Activated naive CD8-positive, alpha-beta T cell treated with anti-CD3 and anti-CD28 coated beads for 36 hours (primary cell): Measurements from ENCODE around the gene DSCAM. TPM values are rescaled to one million over a fixed set of nuclear protein-coding genes. Genes with fewer than 3 reads are reported as not detected.

Experiments used
- DNase-seq: peaks from one replicate; pipeline ENCODE4 v3.0.0; 2021
- H3K27ac Mint-ChIP-seq: one replicate; pipeline ENCODE4 v1.8.0; 2022; ENCODE audit warnings: mild to moderate bottlenecking, moderate library complexity, mixed read lengths
- H3K27me3 Mint-ChIP-seq: one replicate; pipeline ENCODE4 v1.8.0; 2022; ENCODE audit warnings: mild to moderate bottlenecking, mixed read lengths
- H3K36me3 Mint-ChIP-seq: one replicate; pipeline ENCODE4 v1.8.0; 2021; ENCODE audit warnings: mild to moderate bottlenecking, mixed read lengths
- H3K4me1 Mint-ChIP-seq: one replicate; pipeline ENCODE4 v1.8.0; 2021; ENCODE audit warnings: mixed read lengths
- H3K4me3 Mint-ChIP-seq: one replicate; pipeline ENCODE4 v1.8.0; 2022; ENCODE audit warnings: mild to moderate bottlenecking, moderate library complexity, mixed read lengths
- H3K9me3 Mint-ChIP-seq: one replicate; pipeline ENCODE4 v1.8.0; 2022; ENCODE audit warnings: mixed read lengths
- total RNA-seq, 2 experiments: library from RNA; stranded (reverse); gene quantifications; one replicate each; pipeline ENCODE4 v1.2.3, GENCODE V29; 2021

DSCAM gene
- total RNA-seq, 2 experiments from 2014 or later, result not detected

- Mint-ChIP-seq H3K36me3 (no peaks in the 10 kb centered on the region), H3K4me3 (no peak overlapping the region), H3K9me3 (no peaks in the 10 kb centered on the region), H3K27ac (no peak overlapping the region), H3K27me3 (no peaks in the 10 kb centered on the region), H3K4me1 (no peaks in the 10 kb centered on the region)
- no peak for DNase-seq
These were observed 33.0 kb downstream of the DSCAM start for GRCh38 chr21:40813918-40814317.

DNA sequence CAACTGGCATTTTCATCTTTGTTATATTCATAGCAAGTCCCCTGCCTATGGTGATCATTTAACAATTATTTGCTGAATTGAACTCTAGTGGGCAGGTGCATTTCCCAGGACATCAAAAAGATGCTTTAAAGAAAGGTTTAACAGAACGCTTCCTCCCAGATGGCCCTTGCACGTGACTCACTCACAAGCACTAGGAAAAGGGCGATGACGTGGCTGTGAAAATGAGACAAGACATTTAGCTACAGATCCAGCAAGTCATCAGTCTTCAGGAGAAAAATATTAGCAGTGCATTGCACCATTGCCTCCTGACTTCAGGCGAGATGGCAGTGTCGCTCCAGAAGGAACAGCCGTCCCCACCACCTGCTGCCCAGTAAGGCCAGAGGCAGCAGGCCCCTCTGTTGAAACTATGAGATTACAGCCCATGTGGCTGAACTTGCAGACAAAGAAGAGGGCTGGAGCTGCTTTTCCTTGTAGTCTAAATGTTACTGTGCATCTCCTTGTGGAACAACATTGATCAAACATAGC lies 37.2 kb downstream of the DSCAM start:
- H3K27ac Mint-ChIP-seq, result no peak overlapping the region
- H3K9me3 Mint-ChIP-seq, result no peaks in the 10 kb centered on the region
- no peaks in the 10 kb centered on the region for H3K4me1 Mint-ChIP-seq
- no peak for DNase-seq
- no peaks in the 10 kb centered on the region for H3K36me3 Mint-ChIP-seq
- H3K4me3 Mint-ChIP-seq, result no peak overlapping the region
- no peaks in the 10 kb centered on the region for H3K27me3 Mint-ChIP-seq

GRCh38 chr21:40803101-40803500 lies 43.9 kb downstream of the DSCAM start:
- Mint-ChIP-seq H3K27me3 (no peaks in the 10 kb centered on the region), H3K27ac (no peak overlapping the region), H3K36me3 (no peaks in the 10 kb centered on the region), H3K4me1 (no peaks in the 10 kb centered on the region), H3K4me3 (no peak overlapping the region), H3K9me3 (peaks cover 12% of the 10 kb centered on the region)
- no peak for DNase-seq

DNA sequence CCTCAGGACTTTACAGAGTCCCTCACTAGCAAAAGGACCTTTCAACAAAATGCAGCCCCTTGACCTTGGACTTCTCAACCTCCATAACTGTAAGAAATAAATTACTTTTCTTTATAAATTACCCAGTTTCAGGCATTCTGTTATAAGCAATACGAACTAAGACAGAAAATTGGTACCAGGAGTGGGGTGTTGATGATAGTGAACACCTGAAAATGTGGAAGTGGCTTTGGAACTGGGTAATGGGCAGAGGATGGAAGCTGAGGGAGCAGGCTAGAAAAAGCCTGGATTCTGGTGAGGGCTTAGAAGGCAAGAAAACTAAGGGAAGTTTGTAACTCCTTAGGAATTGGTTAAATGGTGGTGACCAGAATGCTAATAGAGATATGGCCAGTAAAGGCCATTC lies 46.8 kb downstream of the DSCAM start:
- H3K9me3 Mint-ChIP-seq, result peaks cover 15% of the 10 kb centered on the region
- no peak for DNase-seq
- peaks cover 2% of the 10 kb centered on the region for H3K27me3 Mint-ChIP-seq
- H3K4me1 Mint-ChIP-seq, result no peaks in the 10 kb centered on the region
- no peak overlapping the region for H3K27ac Mint-ChIP-seq
- no peak overlapping the region for H3K4me3 Mint-ChIP-seq
- H3K36me3 Mint-ChIP-seq, result no peaks in the 10 kb centered on the region

DNA sequence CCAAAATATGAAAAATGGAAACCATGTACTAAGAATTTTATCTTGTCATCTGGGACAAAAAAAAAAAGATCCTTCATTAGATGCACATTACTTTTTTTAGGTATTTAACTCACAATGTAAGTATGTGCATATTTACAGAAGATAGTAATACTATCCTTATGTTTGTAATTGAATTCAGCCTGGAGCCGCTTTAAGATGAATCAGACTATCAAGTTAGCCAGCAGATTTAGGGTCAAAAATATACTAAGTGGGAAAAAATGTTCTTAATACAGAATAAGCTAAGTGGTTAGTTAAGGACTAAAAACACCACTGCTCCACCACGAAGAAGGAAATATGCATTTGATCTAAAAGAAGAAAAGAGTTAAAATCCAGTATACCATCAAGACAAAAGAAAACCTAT lies 49.1 kb downstream of the DSCAM start:
- H3K9me3 Mint-ChIP-seq, result peaks cover 15% of the 10 kb centered on the region

DNA sequence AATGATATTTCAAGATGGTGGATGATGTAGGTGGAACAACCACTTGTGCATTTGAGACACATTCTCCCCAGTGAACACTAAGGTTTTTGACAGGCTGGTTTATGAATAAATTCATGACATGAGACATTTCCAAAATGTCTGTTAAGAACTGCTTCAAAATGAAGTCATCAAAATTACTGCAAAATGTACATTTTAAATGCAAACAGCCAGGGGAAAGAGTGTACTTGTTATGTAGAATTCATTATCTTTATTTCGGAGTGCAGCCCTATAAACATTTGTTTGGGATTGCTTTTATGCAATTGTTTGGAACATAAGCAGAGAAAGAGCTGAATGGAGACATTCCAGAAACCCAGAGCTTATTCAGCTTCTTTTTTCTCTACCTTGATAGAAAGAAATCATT lies 49.5 kb downstream of the DSCAM start:
- no peak for DNase-seq
- H3K36me3 Mint-ChIP-seq, result no peaks in the 10 kb centered on the region
- peaks cover 5% of the 10 kb centered on the region for H3K27me3 Mint-ChIP-seq
- H3K27ac Mint-ChIP-seq, result no peak overlapping the region
- H3K4me1 Mint-ChIP-seq, result no peaks in the 10 kb centered on the region
- peaks cover 14% of the 10 kb centered on the region for H3K9me3 Mint-ChIP-seq
- no peak overlapping the region for H3K4me3 Mint-ChIP-seq

More for the DNA sequence above, 49.1 kb downstream of the DSCAM start:
- Mint-ChIP-seq H3K4me1 (no peaks in the 10 kb centered on the region), H3K36me3 (no peaks in the 10 kb centered on the region), H3K4me3 (no peak overlapping the region), H3K27me3 (peaks cover 5% of the 10 kb centered on the region), H3K27ac (no peak overlapping the region)
- no peak for DNase-seq

GRCh38 chr21:40796464-40796863 lies 50.5 kb downstream of the DSCAM start:
- H3K9me3 Mint-ChIP-seq, result peaks cover 11% of the 10 kb centered on the region
- no peaks in the 10 kb centered on the region for H3K36me3 Mint-ChIP-seq
- no peak overlapping the region for H3K4me3 Mint-ChIP-seq
- no peak for DNase-seq
- no peaks in the 10 kb centered on the region for H3K4me1 Mint-ChIP-seq
- no peak overlapping the region for H3K27ac Mint-ChIP-seq
- peaks cover 5% of the 10 kb centered on the region for H3K27me3 Mint-ChIP-seq

GRCh38 chr21:40795313-40795712 lies 51.6 kb downstream of the DSCAM start:
- Mint-ChIP-seq H3K27me3 (peaks cover 5% of the 10 kb centered on the region), H3K4me1 (no peaks in the 10 kb centered on the region), H3K27ac (no peak overlapping the region), H3K36me3 (no peaks in the 10 kb centered on the region), H3K4me3 (no peak overlapping the region), H3K9me3 (peaks cover 10% of the 10 kb centered on the region)
- no peak for DNase-seq

DNA sequence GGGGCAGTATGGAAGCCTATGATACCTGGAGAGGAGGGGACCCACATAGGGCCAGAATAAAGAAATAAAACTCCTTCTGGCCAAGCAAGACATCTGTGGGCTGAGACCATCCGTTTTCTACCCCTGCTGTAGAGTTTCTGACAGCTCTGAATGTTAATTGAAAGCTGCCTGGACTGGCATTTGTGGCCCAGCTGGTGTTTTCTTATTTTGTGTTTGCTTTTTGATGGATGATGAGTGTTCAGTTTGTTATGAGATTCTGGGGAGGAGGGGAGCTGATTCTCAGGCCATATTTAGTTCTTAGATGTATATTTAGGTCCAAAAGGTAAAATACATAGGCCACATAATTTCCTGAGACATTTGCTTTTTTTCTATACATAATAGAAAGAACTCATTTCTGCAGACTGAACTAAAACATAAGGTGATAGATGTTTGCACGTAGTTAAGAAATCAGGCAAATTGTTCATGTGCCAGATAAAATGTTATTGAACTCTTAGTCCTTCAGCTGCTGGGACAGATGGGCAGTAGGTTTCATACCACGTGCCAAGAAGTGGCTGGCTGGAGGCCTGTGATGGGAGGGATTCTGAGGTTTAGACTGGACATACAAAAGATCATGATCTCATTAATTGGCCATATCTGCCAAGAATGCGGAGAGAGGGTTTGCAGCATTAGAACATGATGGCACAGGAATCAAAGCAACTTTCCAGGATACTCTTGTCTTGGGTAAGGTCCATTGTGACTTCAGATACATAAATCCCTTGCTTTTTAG lies 54.1 kb downstream of the DSCAM start:
- Mint-ChIP-seq H3K36me3 (no peaks in the 10 kb centered on the region), H3K27me3 (peaks cover 5% of the 10 kb centered on the region), H3K4me1 (no peaks in the 10 kb centered on the region), H3K27ac (no peak overlapping the region), H3K9me3 (peaks cover 2% of the 10 kb centered on the region), H3K4me3 (no peak overlapping the region)
- no peak for DNase-seq

DNA sequence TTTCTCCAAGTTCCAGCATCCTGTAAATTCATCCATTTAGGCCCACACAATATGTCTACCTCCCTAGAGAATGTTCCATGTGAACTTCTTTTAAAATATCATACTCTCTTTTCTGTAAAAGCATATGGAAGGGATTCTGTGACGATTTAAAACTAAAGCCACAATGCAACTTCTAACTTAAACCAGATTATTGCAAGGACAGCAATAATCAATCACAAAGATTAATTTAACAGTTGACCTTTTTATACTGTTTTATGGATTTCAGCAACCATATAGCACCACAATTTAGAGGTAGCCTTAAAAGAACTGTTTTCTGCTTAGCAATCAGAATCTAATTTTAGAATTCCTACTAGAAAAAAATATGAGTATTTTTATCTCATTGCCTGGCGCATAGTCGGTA lies 58.3 kb downstream of the DSCAM start:
- Mint-ChIP-seq H3K9me3 (peaks cover 3% of the 10 kb centered on the region), H3K27me3 (peaks cover 3% of the 10 kb centered on the region)

GRCh38 chr21:40783404-40783803 lies 63.6 kb downstream of the DSCAM start:
- H3K4me1 Mint-ChIP-seq, result no peaks in the 10 kb centered on the region
- H3K9me3 Mint-ChIP-seq, result peaks cover 2% of the 10 kb centered on the region
- DNase-seq, result no peak
- no peaks in the 10 kb centered on the region for H3K36me3 Mint-ChIP-seq
- H3K27ac Mint-ChIP-seq, result no peak overlapping the region
- H3K4me3 Mint-ChIP-seq, result no peak overlapping the region
- H3K27me3 Mint-ChIP-seq, result peaks cover 9% of the 10 kb centered on the region

More for the DNA sequence above, 58.3 kb downstream of the DSCAM start:
- DNase-seq, result no peak
- Mint-ChIP-seq H3K4me3 (no peak overlapping the region), H3K36me3 (no peaks in the 10 kb centered on the region), H3K27ac (no peak overlapping the region), H3K4me1 (no peaks in the 10 kb centered on the region)

DNA sequence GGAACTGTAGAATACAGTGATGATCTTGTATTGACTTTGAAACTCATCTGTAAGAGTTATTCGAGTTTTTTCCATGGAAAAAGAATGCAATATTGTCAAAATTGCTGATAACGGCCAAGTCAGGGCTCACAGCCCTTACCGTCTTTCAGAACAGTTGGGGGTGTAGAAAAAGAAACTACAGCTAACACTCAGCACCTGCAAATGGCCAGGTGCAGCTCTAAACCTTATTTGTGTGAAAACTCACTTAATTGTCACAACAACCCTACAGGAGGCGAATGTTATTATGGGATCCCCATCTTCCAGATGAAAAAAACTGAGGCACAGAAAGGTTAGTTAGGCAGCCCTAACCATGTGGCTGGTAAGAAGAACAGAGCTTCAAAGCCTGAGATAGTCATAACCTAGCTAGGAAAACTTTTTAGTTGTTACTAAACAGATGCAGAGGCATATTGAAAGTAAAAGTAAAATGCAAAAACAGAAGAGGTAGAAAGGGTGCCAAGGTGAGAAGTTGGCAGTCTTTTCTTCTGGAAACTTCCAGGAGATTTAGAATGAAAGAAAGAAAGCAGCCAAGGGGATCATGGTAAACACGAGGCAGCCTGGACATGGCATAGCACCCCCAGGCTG lies 76.4 kb downstream of the DSCAM start:
- Mint-ChIP-seq H3K4me1 (no peaks in the 10 kb centered on the region), H3K27ac (no peak overlapping the region), H3K9me3 (no peaks in the 10 kb centered on the region)

DNA sequence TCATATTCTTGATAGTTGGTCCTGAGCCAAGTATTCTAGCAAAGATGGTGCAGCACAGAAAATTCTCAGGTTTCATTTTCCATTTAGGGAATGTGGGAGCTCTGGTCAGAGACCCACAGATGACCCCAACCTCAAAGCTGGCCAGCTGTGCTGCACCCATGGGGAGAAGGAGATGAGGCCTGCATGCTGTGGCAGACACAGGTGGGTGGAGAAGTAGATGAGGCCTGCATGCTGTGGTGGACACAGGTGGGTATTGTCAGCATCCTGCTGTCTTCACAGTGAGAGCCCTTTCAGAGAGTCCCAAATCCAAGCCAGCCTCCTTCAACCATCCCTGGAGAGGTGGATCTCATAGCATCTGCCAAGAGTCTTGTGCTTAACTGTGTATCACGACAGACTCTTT lies 77.7 kb downstream of the DSCAM start:
- H3K9me3 Mint-ChIP-seq, result no peaks in the 10 kb centered on the region
- no peak overlapping the region for H3K27ac Mint-ChIP-seq
- H3K4me3 Mint-ChIP-seq, result no peak overlapping the region
- H3K4me1 Mint-ChIP-seq, result no peaks in the 10 kb centered on the region
- H3K36me3 Mint-ChIP-seq, result no peaks in the 10 kb centered on the region
- no peak for DNase-seq
- H3K27me3 Mint-ChIP-seq, result peaks cover 6% of the 10 kb centered on the region

More for the DNA sequence above, 76.4 kb downstream of the DSCAM start:
- Mint-ChIP-seq H3K36me3 (no peaks in the 10 kb centered on the region), H3K27me3 (peaks cover 6% of the 10 kb centered on the region), H3K4me3 (no peak overlapping the region)
- no peak for DNase-seq

GRCh38 chr21:40768056-40768455 lies 78.9 kb downstream of the DSCAM start:
- DNase-seq, result no peak
- Mint-ChIP-seq H3K9me3 (no peaks in the 10 kb centered on the region), H3K27me3 (peaks cover 6% of the 10 kb centered on the region), H3K36me3 (no peaks in the 10 kb centered on the region), H3K27ac (no peak overlapping the region), H3K4me1 (no peaks in the 10 kb centered on the region), H3K4me3 (no peak overlapping the region)

DNA sequence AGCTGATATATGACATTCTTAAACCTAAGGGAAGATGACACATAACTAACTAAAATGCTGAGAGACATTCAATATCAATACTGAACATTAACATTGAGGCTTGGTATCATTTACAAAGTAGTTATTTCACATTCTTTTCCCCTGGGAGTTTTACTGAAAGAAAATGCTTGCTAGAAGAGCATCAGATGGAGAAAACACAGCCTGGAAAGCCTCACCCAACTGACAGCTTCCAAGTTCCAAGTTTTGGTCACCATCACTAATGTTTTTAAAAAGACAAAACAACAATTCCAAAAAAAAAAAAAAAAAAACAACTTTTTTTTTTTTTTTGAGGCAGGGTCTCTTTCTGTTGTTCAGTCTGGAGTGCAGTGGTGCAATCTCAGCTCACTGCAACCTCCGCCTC lies 80.6 kb downstream of the DSCAM start:
- H3K27ac Mint-ChIP-seq, result no peak overlapping the region
- H3K9me3 Mint-ChIP-seq, result no peaks in the 10 kb centered on the region
- DNase-seq, result no peak
- H3K4me1 Mint-ChIP-seq, result no peaks in the 10 kb centered on the region
- H3K27me3 Mint-ChIP-seq, result peaks cover 5% of the 10 kb centered on the region
- H3K36me3 Mint-ChIP-seq, result no peaks in the 10 kb centered on the region
- no peak overlapping the region for H3K4me3 Mint-ChIP-seq

DNA sequence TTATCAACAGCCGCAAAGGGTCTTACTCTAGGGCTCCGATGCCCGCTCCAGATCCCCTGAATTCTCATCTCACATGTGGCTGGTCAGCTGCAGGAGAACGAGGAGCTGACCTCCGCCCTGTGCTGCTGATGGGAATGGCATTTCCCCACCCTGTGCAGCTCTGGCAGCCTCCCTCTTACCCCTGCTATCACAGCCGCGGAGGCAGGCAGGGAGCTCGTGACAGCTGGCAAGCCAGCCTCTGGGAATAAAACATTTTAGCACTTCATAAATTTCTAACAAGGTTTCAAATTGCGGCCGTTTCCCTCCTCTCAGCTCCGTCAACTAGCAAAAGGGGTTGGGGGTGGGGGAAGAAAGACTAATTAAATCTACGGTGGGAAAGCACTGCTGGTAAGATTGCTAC lies 81.1 kb downstream of the DSCAM start:
- Mint-ChIP-seq H3K4me1 (no peaks in the 10 kb centered on the region), H3K27me3 (peaks cover 6% of the 10 kb centered on the region), H3K27ac (no peak overlapping the region), H3K4me3 (no peak overlapping the region), H3K9me3 (no peaks in the 10 kb centered on the region), H3K36me3 (no peaks in the 10 kb centered on the region)
- no peak for DNase-seq
